T-helper 2 cell treated with Interferon-gamma antibody and Interleukin-4, amounts not matched to agents 5 μg/mL and 100 μg/mL, for 36 hours (primary cell): ENCODE results near the gene ODR4.
"Not testable (repeated sequence)": the region's sequence is repeated elsewhere in the genome, so short reads cannot be mapped to it uniquely, and the experiment has no call there.

ENCODE experiments used
- DNase-seq: peaks from one replicate; pipeline ENCODE4 v3.0.0; 2021; ENCODE audit warnings: low spot score
- H3K27ac Mint-ChIP-seq: one replicate; pipeline ENCODE4 v1.8.0; 2021; ENCODE audit warnings: mild to moderate bottlenecking, mixed read lengths
- H3K27me3 Mint-ChIP-seq: one replicate; pipeline ENCODE4 v1.8.0; 2021; ENCODE audit warnings: low read depth, mixed read lengths
- H3K36me3 Mint-ChIP-seq: one replicate; pipeline ENCODE4 v1.8.0; 2021; ENCODE audit warnings: low read depth, mixed read lengths
- H3K4me1 Mint-ChIP-seq: one replicate; pipeline ENCODE4 v1.8.0; 2021; ENCODE audit warnings: low read depth, mixed read lengths
- H3K4me3 Mint-ChIP-seq: one replicate; pipeline ENCODE4 v1.8.0; 2022; ENCODE audit warnings: mild to moderate bottlenecking, moderate library complexity, mixed read lengths
- H3K9me3 Mint-ChIP-seq: one replicate; pipeline ENCODE4 v1.8.0; 2021; ENCODE audit warnings: mixed read lengths

Gene ODR4

GRCh38 chr1:186442651-186443375 is 67.2 kb downstream of the ODR4 start:
- DNase-seq = peak; percentile 12
- Mint-ChIP-seq H3K36me3 (peaks cover 3% of the 10 kb centered on the region), H3K4me1 (peaks cover 16% of the 10 kb centered on the region), H3K4me3 (no peak overlapping the region), H3K27me3 (peaks cover under 1% of the 10 kb centered on the region), H3K9me3 (no peaks in the 10 kb centered on the region), H3K27ac (no peak overlapping the region)

- Mint-ChIP-seq H3K36me3 (no peaks in the 10 kb centered on the region), H3K27ac (no peak overlapping the region), H3K9me3 (no peaks in the 10 kb centered on the region), H3K4me1 (peaks cover 16% of the 10 kb centered on the region), H3K4me3 (no peak overlapping the region), H3K27me3 (peaks cover 3% of the 10 kb centered on the region)
- DNase-seq = no peak
Measured at GRCh38 chr1:186443638-186444037, 68.0 kb downstream of the ODR4 start.

DNA sequence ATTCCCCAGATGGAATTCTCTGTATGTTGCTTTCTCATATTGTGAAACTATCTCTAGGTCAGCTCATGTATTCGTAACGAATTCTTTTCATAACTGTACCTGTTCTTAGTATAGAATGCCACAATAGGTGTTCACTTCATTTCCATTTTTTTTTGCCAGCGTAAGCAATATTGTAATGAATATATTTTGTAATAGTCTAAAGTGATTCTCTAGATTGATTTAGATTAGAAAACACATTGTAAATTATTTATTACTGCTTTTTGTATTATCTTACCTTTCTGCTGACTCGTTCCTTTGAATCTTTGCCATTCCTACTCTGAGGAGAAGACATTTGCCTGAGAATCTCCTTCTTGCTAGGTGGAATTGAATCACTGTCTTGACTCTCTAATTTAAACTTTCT is 70.5 kb downstream of the ODR4 start:
- Mint-ChIP-seq H3K36me3 (no peaks in the 10 kb centered on the region), H3K4me3 (no peak overlapping the region), H3K27ac (no peak overlapping the region), H3K4me1 (peaks cover 12% of the 10 kb centered on the region), H3K9me3 (no peaks in the 10 kb centered on the region), H3K27me3 (peaks cover 3% of the 10 kb centered on the region)
- no peak for DNase-seq

DNA sequence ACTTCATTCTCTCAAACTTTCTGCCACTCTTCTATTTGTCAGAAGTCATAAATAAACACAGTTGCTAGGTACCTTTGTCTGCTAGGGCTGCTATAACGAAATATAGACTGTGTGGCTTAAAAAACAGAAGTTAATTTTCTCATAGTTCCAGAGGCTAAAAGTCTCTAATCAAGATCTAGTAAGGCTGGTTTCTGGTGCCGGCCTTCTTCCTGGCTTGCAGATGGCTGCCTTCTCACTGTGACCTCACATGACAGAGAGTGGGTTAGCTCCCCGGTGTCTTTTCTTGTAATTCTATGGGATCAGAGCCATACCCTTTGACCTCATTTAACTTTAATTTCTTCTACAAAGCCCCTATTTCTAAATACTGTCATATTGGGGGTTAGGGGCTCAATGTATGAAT is 79.3 kb downstream of the ODR4 start:
- Mint-ChIP-seq H3K27me3 (no peaks in the 10 kb centered on the region), H3K27ac (no peak overlapping the region), H3K4me1 (peaks cover 3% of the 10 kb centered on the region), H3K4me3 (no peak overlapping the region), H3K9me3 (no peaks in the 10 kb centered on the region), H3K36me3 (no peaks in the 10 kb centered on the region)
- no peak for DNase-seq

DNA sequence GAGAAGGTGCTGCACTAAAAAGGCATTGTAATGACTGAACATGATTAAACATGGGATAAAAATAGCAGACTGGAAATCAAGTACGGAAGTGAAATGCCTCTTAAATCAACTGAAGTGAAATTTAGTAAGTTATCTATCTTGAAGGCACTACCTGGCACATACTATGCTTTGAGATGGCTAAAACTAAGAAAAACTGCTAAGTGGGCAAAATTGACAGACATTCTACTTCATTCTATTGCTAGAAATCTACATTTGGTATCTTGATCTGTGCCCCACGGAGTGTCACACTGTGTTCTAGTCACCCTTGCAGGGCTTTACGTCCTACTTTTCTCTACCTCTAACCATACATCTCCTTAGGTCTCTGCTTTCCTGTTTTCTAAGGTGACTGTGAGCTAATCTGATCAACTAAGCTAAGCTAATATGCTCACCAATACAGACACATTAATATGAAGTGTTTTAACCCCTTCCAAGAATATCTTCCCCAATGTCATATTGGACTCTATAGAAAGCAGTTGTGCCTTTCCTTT is 81.2 kb downstream of the ODR4 start:
- no peaks in the 10 kb centered on the region for H3K27me3 Mint-ChIP-seq
- DNase-seq = no peak
- H3K36me3 Mint-ChIP-seq = no peaks in the 10 kb centered on the region
- H3K9me3 Mint-ChIP-seq = no peaks in the 10 kb centered on the region
- no peak overlapping the region for H3K4me3 Mint-ChIP-seq
- peaks cover 3% of the 10 kb centered on the region for H3K4me1 Mint-ChIP-seq
- no peak overlapping the region for H3K27ac Mint-ChIP-seq

DNA sequence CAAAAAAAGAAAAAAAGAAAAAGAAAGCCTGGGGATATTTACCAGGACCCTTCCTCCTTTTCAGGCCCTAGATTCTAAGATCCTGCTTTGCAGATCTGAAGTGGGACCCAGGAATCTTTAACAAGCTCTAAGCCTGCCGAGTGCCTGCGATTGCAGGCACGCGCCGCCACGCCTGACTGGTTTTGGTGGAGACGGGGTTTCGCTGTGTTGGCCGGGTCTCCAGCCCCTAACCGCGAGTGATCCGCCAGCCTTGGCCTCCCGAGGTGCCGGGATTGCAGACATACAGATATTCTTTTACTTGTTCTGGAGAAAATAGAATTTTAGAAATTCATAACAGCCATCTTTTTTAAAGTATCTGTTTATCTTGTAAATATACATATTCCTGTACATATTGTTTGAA is 83.5 kb downstream of the ODR4 start:
- H3K4me1 Mint-ChIP-seq, H3K4me3 Mint-ChIP-seq, H3K9me3 Mint-ChIP-seq, H3K27me3 Mint-ChIP-seq, H3K36me3 Mint-ChIP-seq, H3K27ac Mint-ChIP-seq, DNase-seq: not testable (repeated sequence)

DNA sequence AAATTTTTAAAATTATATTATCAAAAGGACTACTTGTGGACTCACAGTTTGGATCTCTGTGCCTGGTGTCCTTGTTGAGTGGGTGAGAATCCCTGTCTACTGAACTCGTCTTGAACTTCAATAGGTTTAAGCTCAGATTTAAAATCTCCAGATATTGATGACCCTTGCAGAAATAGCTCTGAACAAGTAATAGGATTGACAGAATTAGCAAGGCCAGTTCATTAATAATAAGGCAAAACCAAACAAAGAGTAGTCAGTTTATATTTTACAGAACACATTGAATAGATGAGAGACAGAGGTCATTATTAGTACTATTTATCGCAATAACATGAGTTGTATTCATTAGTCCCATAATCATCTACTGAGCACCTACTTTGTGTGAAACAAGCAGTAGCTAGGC is 85.4 kb downstream of the ODR4 start, which contains the start of gene PDC:
Gene PDC (minus strand): TSS at position 101 of the 400 bp plus-strand sequence. CDS start 11,655 bp downstream, outside the sequence.
- Mint-ChIP-seq H3K4me1 (peaks cover 6% of the 10 kb centered on the region), H3K36me3 (no peaks in the 10 kb centered on the region), H3K27me3 (peaks cover 9% of the 10 kb centered on the region), H3K9me3 (no peaks in the 10 kb centered on the region), H3K4me3 (no peak within 1 kb of the TSS), H3K27ac (no peak within 1 kb of the TSS)
- DNase-seq = no peak

DNA sequence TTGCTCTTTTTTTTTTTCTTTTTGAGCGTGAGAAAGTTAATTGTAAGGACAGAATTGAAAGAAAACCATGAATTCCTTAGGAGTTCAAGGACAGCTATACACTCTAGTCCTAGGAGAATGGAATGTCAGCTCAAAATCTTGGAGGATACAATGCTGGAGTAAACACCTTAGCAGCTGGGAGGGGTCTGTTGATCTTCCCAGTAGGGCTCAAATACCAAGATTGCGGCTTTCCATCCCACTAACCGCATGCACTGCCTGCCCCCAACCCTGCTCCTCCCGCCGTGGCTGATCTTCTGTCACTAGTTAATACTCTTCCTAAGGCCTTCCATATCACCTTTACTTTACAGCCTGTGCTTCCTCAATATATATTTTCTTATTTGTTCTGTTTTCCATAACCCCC is 87.9 kb downstream of the ODR4 start:
- peaks cover 19% of the 10 kb centered on the region for H3K27me3 Mint-ChIP-seq
- no peak overlapping the region for H3K4me3 Mint-ChIP-seq
- no peak overlapping the region for H3K27ac Mint-ChIP-seq
- H3K9me3 Mint-ChIP-seq = no peaks in the 10 kb centered on the region
- H3K36me3 Mint-ChIP-seq = no peaks in the 10 kb centered on the region
- DNase-seq = no peak
- H3K4me1 Mint-ChIP-seq = peaks cover 6% of the 10 kb centered on the region

GRCh38 chr1:186463926-186464325 is 88.3 kb downstream of the ODR4 start:
- H3K27ac Mint-ChIP-seq = no peak overlapping the region
- H3K4me1 Mint-ChIP-seq = peaks cover 6% of the 10 kb centered on the region
- H3K9me3 Mint-ChIP-seq = no peaks in the 10 kb centered on the region
- DNase-seq = no peak
- H3K27me3 Mint-ChIP-seq = peaks cover 19% of the 10 kb centered on the region
- no peaks in the 10 kb centered on the region for H3K36me3 Mint-ChIP-seq
- no peak overlapping the region for H3K4me3 Mint-ChIP-seq

- not testable (repeated sequence) for H3K27ac Mint-ChIP-seq, H3K4me3 Mint-ChIP-seq, H3K9me3 Mint-ChIP-seq, H3K36me3 Mint-ChIP-seq, H3K4me1 Mint-ChIP-seq, DNase-seq
- peaks cover 21% of the 10 kb centered on the region for H3K27me3 Mint-ChIP-seq
Measured at GRCh38 chr1:186465491-186465890, 89.9 kb downstream of the ODR4 start.

DNA sequence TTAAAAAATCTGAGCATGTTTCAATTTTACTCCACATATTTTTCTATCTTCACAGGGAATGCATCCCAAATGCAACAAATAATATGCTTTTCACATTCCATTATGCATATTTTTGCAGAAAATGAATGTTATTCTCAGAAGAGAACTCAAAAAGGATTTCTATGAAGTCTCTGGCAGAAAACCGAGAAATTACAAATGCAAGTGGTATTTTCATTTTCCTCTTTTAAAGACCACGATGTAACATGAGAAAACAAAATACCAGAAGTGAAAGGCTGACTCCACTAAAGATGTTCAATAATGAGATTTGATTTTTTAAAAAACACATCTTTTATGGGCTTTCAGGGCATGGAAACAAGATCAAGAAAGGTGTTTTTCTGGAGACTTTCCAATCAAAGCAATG is 90.3 kb downstream of the ODR4 start:
- H3K36me3 Mint-ChIP-seq = no peaks in the 10 kb centered on the region

More for the DNA sequence above, 90.3 kb downstream of the ODR4 start:
- Mint-ChIP-seq H3K4me1 (peaks cover 6% of the 10 kb centered on the region), H3K9me3 (no peaks in the 10 kb centered on the region), H3K27me3 (peaks cover 21% of the 10 kb centered on the region), H3K4me3 (no peak overlapping the region), H3K27ac (no peak overlapping the region)
- DNase-seq = no peak
